Measurements from ENCODE around the gene ANKRD13D. TPM values are rescaled to one million over a fixed set of nuclear protein-coding genes. Genes with fewer than 3 reads are reported as not detected.

The ANKRD13D gene
- polyA plus RNA-seq, 1 donor from 2014 or later = 93.5 TPM

- no peaks in the 10 kb centered on the region for H3K27me3 ChIP-seq (ENCODE audit: insufficient read depth, low read depth, low read length)
- no peaks in the 10 kb centered on the region for H4K20me1 ChIP-seq (ENCODE audit: insufficient read depth)
- H3K9me3 ChIP-seq (ENCODE audit: low read length) = no peaks in the 10 kb centered on the region
- H3F3A ChIP-seq (ENCODE audit: insufficient read depth, low read length, poor library complexity, severe bottlenecking) = no peaks in the 10 kb centered on the region
- H3K4me3 ChIP-seq (ENCODE audit: low read length) = no peak overlapping the region
- H3K79me2 ChIP-seq (replicated peaks; ENCODE audit: insufficient read depth, low read length) = no peaks in the 10 kb centered on the region
- no peaks in the 10 kb centered on the region for H3K9me2 ChIP-seq (ENCODE audit: insufficient read depth, low read length)
- no peak overlapping the region for H3K9ac ChIP-seq (ENCODE audit: low read length)
- H3K27ac ChIP-seq (ENCODE audit: low read length) = no peak overlapping the region
- no peak overlapping the region for H2AFZ ChIP-seq (ENCODE audit: low read depth, low read length)
- no peak overlapping the region for H3K4me2 ChIP-seq (ENCODE audit: low read length)
- TF ChIP-seq POLR2AphosphoS5 (IDR thresholded peaks at IDR 0.05) (no peak), RAD21 (conservative IDR thresholded peaks at IDR 0.05) (no peak), EP300 (conservative IDR thresholded peaks at IDR 0.05; ENCODE audit: poor library complexity, severe bottlenecking) (no peak), CTCF (IDR thresholded peaks at IDR 0.05; ENCODE audit: poor library complexity, severe bottlenecking) (no peak), TAF1 (IDR thresholded peaks at IDR 0.05; ENCODE audit: low read depth) (no peak), SMC3 (conservative IDR thresholded peaks at IDR 0.05; ENCODE audit: poor library complexity) (no peak), REST (IDR thresholded peaks at IDR 0.05; ENCODE audit: borderline replicate concordance) (no peak), EZH2 (IDR thresholded peaks at IDR 0.05; ENCODE audit: borderline replicate concordance, insufficient read depth, low read length, poor library complexity, severe bottlenecking) (no peak)
- peaks cover 4% of the 10 kb centered on the region for H3K36me3 ChIP-seq (ENCODE audit: insufficient read depth, low read length)
Measured at GRCh38 chr11:67251841-67252240, 37.3 kb upstream of the ANKRD13D start.

DNA sequence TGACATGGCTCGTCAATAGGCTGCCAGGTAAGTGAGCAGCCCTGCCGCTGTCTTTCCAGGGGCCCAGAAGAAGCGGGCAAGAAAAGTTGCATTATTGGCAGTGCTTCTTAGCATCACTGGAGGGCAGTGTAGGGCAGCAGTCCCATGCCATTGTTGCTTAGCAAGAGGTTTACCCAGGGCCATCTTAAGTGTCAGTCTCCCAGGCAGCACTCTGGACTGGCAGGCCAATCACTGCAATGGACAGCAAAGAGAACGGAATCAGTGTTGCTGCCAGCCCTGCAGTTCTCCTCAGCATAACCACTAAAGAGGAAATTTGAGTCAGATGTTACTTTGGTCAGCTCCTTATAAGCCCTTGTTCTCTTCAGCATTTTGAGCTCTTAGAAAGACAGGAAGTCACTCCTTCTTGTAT lies 36.3 kb upstream of the ANKRD13D start:
- no peak overlapping the region for H3K4me3 ChIP-seq (ENCODE audit: low read length)
- H3K27me3 ChIP-seq (ENCODE audit: insufficient read depth, low read depth, low read length) = no peaks in the 10 kb centered on the region
- no peak for TF ChIP-seq RAD21 (conservative IDR thresholded peaks at IDR 0.05)
- peak; percentile 37 for TF ChIP-seq CTCF (IDR thresholded peaks at IDR 0.05; ENCODE audit: poor library complexity, severe bottlenecking)
- H3K9me3 ChIP-seq (ENCODE audit: low read length) = no peaks in the 10 kb centered on the region
- no peak overlapping the region for H3K4me2 ChIP-seq (ENCODE audit: low read length)
- no peaks in the 10 kb centered on the region for H3K9me2 ChIP-seq (ENCODE audit: insufficient read depth, low read length)
- no peak overlapping the region for H3K9ac ChIP-seq (ENCODE audit: low read length)
- no peak overlapping the region for H2AFZ ChIP-seq (ENCODE audit: low read depth, low read length)
- H3K27ac ChIP-seq (ENCODE audit: low read length) = no peak overlapping the region
- peaks cover 8% of the 10 kb centered on the region for H3K36me3 ChIP-seq (ENCODE audit: insufficient read depth, low read length)
- no peaks in the 10 kb centered on the region for H3K79me2 ChIP-seq (replicated peaks; ENCODE audit: insufficient read depth, low read length)
- H3F3A ChIP-seq (ENCODE audit: insufficient read depth, low read length, poor library complexity, severe bottlenecking) = no peaks in the 10 kb centered on the region
- no peaks in the 10 kb centered on the region for H4K20me1 ChIP-seq (ENCODE audit: insufficient read depth)

Measured in neural cell (in vitro differentiated cells).